IMR-90 (cell line): ENCODE measurements around the gene DVL2. TPM values are rescaled to one million over a fixed set of nuclear protein-coding genes. Genes with fewer than 3 reads are reported as not detected.

Experiments used
- ATAC-seq: fragments of 200-7000 bp; cut with Tn5 transposase; 2 replicates; pipeline ENCODE4 v1.9.1; 2020; ENCODE audit warnings: low read depth, mild to moderate bottlenecking, moderate library complexity
- BruUV-seq: library from RNA; stranded (reverse); fragments of 400-500 nt; replicated peaks from 2 replicates; lab custom pipeline; 2021; lab: Mats Ljungman, UMichigan
- CTCF ChIA-PET: fragments of 300-600 bp; formaldehyde crosslinking; extraction: SDS; loops from one replicate; lab custom pipeline; 2021; ENCODE audit warnings: antibody characterized with exemption; lab: Yijun Ruan, JAX
- POLR2A ChIA-PET: fragments of 300-600 bp; sonication (Branson Sonifier 250); formaldehyde crosslinking; loops from one replicate; lab custom pipeline; 2022; ENCODE audit warnings: antibody characterized with exemption; ENCODE audit not compliant: unreplicated experiment; lab: Charles Lee
- DNase-seq: peaks from one replicate; pipeline ENCODE4 v3.0.0; 2013
- H2AFZ ChIP-seq: replicated peaks from 2 replicates; pipeline ENCODE3; 2013; ENCODE audit warnings: low read length, mild to moderate bottlenecking; ENCODE audit not compliant: poor library complexity
- H2AK5ac ChIP-seq: 2 replicates; pipeline ENCODE4 v1.6.1; 2013; ENCODE audit warnings: low read depth, low read length, inconsistent platforms
- H2AK9ac ChIP-seq: replicated peaks from 2 replicates; pipeline ENCODE3; 2013; ENCODE audit warnings: mild to moderate bottlenecking, low read depth, low read length, moderate library complexity; ENCODE audit not compliant: poor library complexity
- H2BK120ac ChIP-seq: 2 replicates; pipeline ENCODE4 v1.6.1; 2013; ENCODE audit warnings: low read depth, low read length, inconsistent platforms
- H2BK15ac ChIP-seq: 3 replicates; pipeline ENCODE4 v1.6.1; 2013; ENCODE audit warnings: low read depth, low read length, inconsistent platforms
- H2BK20ac ChIP-seq: 2 replicates; pipeline ENCODE4 v1.6.1; 2013; ENCODE audit warnings: low read depth, mild to moderate bottlenecking, inconsistent platforms, low read length, moderate library complexity
- H2BK5ac ChIP-seq: 2 replicates; pipeline ENCODE4 v1.6.1; 2013; ENCODE audit warnings: mild to moderate bottlenecking, low read depth, low read length, inconsistent platforms; ENCODE audit not compliant: poor library complexity, severe bottlenecking
- H3K14ac ChIP-seq: replicated peaks from 2 replicates; pipeline ENCODE4 v1.6.1; 2013; ENCODE audit warnings: low read depth, low read length, inconsistent platforms
- H3K18ac ChIP-seq: 2 replicates; pipeline ENCODE4 v1.6.1; 2013; ENCODE audit warnings: low read depth, low read length, control low read depth
- H3K23ac ChIP-seq: 2 replicates; pipeline ENCODE4 v1.6.1; 2013; ENCODE audit warnings: low read depth, low read length, inconsistent platforms
- H3K27ac ChIP-seq: 2 replicates; pipeline ENCODE4 v1.5.1; 2013; ENCODE audit warnings: mild to moderate bottlenecking, control low read depth, low read length; ENCODE audit not compliant: insufficient read depth
- H3K27me3 ChIP-seq: 2 replicates; pipeline ENCODE4 v1.6.1; 2013; ENCODE audit warnings: low read length; ENCODE audit not compliant: control insufficient read depth, insufficient read depth
- H3K36me3 ChIP-seq: 2 replicates; pipeline ENCODE4 v1.6.1; 2013; ENCODE audit warnings: low read length, mixed read lengths; ENCODE audit not compliant: control insufficient read depth, insufficient read depth
- H3K4ac ChIP-seq: 2 replicates; pipeline ENCODE4 v1.6.1; 2013; ENCODE audit warnings: low read depth, low read length, inconsistent platforms
- H3K4me1 ChIP-seq: 2 replicates; pipeline ENCODE4 v1.6.1; 2013; ENCODE audit warnings: low read length, mixed read lengths; ENCODE audit not compliant: control insufficient read depth, insufficient read depth
- H3K4me2 ChIP-seq: 2 replicates; pipeline ENCODE4 v1.6.1; 2013; ENCODE audit warnings: low read depth, mild to moderate bottlenecking, control low read depth, low read length, moderate library complexity
- H3K4me3 ChIP-seq: 2 replicates; pipeline ENCODE4 v1.5.1; 2013; ENCODE audit warnings: low read depth, mild to moderate bottlenecking, control low read depth, low read length, moderate library complexity; ENCODE audit not compliant: insufficient read depth
- H3K56ac ChIP-seq: 2 replicates; pipeline ENCODE4 v1.6.1; 2013; ENCODE audit warnings: low read length, inconsistent platforms; ENCODE audit not compliant: insufficient read depth; ENCODE audit errors: extremely low read depth
- H3K79me1 ChIP-seq, 2 experiments: 2 replicates each; pipeline ENCODE4 v1.6.1; 2013; ENCODE audit warnings: low read length in 2 of 2, inconsistent platforms in 1 of 2, low read depth in 1 of 2
- H3K9ac ChIP-seq: 2 replicates; pipeline ENCODE4 v1.6.1; 2013; ENCODE audit warnings: low read depth, low read length, control low read depth
- H3K9me1 ChIP-seq: 2 replicates; pipeline ENCODE4 v1.6.1; 2013; ENCODE audit warnings: low read length, inconsistent platforms; ENCODE audit not compliant: insufficient read depth
- H3K9me3 ChIP-seq: 2 replicates; pipeline ENCODE4 v1.6.1; 2013; ENCODE audit warnings: low read length; ENCODE audit not compliant: control insufficient read depth, insufficient read depth
- H4K20me1 ChIP-seq: 2 replicates; pipeline ENCODE4 v1.6.1; 2013; ENCODE audit warnings: low read length, inconsistent platforms; ENCODE audit not compliant: insufficient read depth
- H4K5ac ChIP-seq: 2 replicates; pipeline ENCODE4 v1.6.1; 2013; ENCODE audit warnings: mild to moderate bottlenecking, low read depth, low read length, control low read depth
- H4K8ac ChIP-seq, 2 experiments: 2 replicates each; pipeline ENCODE4 v1.6.1; 2013; ENCODE audit warnings: low read depth in 2 of 2, low read length in 2 of 2, control low read depth in 1 of 2, inconsistent platforms in 1 of 2
- H4K91ac ChIP-seq: 2 replicates; pipeline ENCODE4 v1.6.1; 2013; ENCODE audit warnings: low read depth, low read length, inconsistent platforms; ENCODE audit not compliant: insufficient read depth
- BHLHE40 ChIP-seq: fragments of 150-350 bp; IDR thresholded peaks from 2 replicates; pipeline ENCODE4 v1.6.1; 2016; ENCODE audit warnings: mild to moderate bottlenecking, low read depth, low read length
- CHD1 ChIP-seq: IDR thresholded peaks from 2 replicates; pipeline ENCODE4 v1.6.1; 2012; ENCODE audit warnings: low read depth, low read length, improper control_type of control experiment
- MAFK ChIP-seq: IDR thresholded peaks from 2 replicates; pipeline ENCODE4 v1.6.1; 2012; ENCODE audit warnings: low read depth, low read length, improper control_type of control experiment
- MAZ ChIP-seq: IDR thresholded peaks from 2 replicates; pipeline ENCODE4 v1.6.1; 2012; ENCODE audit warnings: low read depth, mild to moderate bottlenecking, low read length, improper control_type of control experiment, moderate library complexity, borderline replicate concordance
- POLR2A ChIP-seq: IDR thresholded peaks from 2 replicates; pipeline ENCODE4 v1.6.1; 2012; ENCODE audit warnings: mild to moderate bottlenecking, low read depth, low read length
- RAD21 ChIP-seq: IDR thresholded peaks from 2 replicates; pipeline ENCODE4 v1.6.1; 2012; ENCODE audit warnings: low read length, improper control_type of control experiment
- RCOR1 ChIP-seq: IDR thresholded peaks from 2 replicates; pipeline ENCODE4 v1.6.1; 2012; ENCODE audit warnings: mild to moderate bottlenecking, low read length, improper control_type of control experiment; ENCODE audit not compliant: insufficient replicate concordance
- SMC3 ChIP-seq: fragments of 150-350 bp; IDR thresholded peaks from 2 replicates; pipeline ENCODE4 v1.6.1; 2016; ENCODE audit warnings: low read depth, mild to moderate bottlenecking, antibody characterized with exemption, low read length, moderate library complexity
- WGBS, 2 experiments: methylation state at CpG; one replicate each; pipeline versions ENCODE4 v1.1.5 to v1.1.7; 2013; ENCODE audit warnings: missing lambda C conversion rate in 2 of 2; ENCODE audit not compliant: insufficient read length in 1 of 2; ENCODE audit errors: extremely low coverage in 2 of 2; 5-methylcytosine and 5-hydroxymethylcytosine counted together
- dilution Hi-C: fragments of 300-500 bp; cut with HindIII; formaldehyde crosslinking; loops from one replicate; pipeline ENCODE4 v1.14.3; 2018; ENCODE audit warnings: low sequenced_read_pairs; ENCODE audit not compliant: unreplicated experiment
- in situ Hi-C: fragments of 300-500 bp; cut with MboI; formaldehyde crosslinking; loops from 3 replicates; pipeline ENCODE4 v1.14.3; 2019; ENCODE audit warnings: low sequenced_read_pairs, inconsistent platforms, mixed read lengths
- intact Hi-C: fragments of 100-400 bp; cut with micrococcal nuclease; formaldehyde crosslinking; loops from 2 replicates; pipeline ENCODE4 v1.10.0; 2022
- polyA plus RNA-seq, 3 experiments: library from polyadenylated mRNA; depleted of rRNA; stranded (reverse); fragments of >200 nt; gene quantifications; 2 replicates each; pipeline ENCODE4 v1.2.3, GENCODE V29; 2012; ENCODE audit warnings: low replicate concordance in 1 of 3
- total RNA-seq: library from RNA; depleted of rRNA; stranded (reverse); fragments of >200 nt; gene quantifications from 2 replicates; pipeline ENCODE4 v1.2.3, GENCODE V29; 2012
- TF ChIP-seq, protein P1 (sequence below): conservative IDR thresholded peaks from 2 replicates; pipeline ENCODE4 v1.5.1; 2012; ENCODE audit warnings: mild to moderate bottlenecking, low read depth, low read length, improper control_type of control experiment

The DVL2 gene
- total and polyA plus RNA-seq, 2 of the 4 experiments (the other 2 are of a cell fraction), result 11.8 to 21.3 TPM

- peaks cover 17% of the 10 kb centered on the region; the same call in 1 of the 2 replicates for H3K9me1 ChIP-seq
- peaks cover 19% of the 10 kb centered on the region for H3K4me1 ChIP-seq
- peak overlapping the region; percentile 95 for H2AFZ ChIP-seq
- H3K56ac ChIP-seq, result peak overlapping the region; percentile 83
- 47% methylated on average over 4 of the region's 11 CpGs; no CpG with 5 or more reads in 1 of the 2 experiments for WGBS, 2 experiments
- H4K5ac ChIP-seq, result no peak overlapping the region
- TF ChIP-seq SMC3 (peak; percentile 42), POLR2A (peak; percentile 15), MAZ (peak; percentile 50; the same call in 1 of the 2 replicates), BHLHE40 (no peak), MAFK (peak; percentile 58), RCOR1 (no peak), RAD21 (peak; percentile 61), CHD1 (no peak)
- TF ChIP-seq, protein P1, sequence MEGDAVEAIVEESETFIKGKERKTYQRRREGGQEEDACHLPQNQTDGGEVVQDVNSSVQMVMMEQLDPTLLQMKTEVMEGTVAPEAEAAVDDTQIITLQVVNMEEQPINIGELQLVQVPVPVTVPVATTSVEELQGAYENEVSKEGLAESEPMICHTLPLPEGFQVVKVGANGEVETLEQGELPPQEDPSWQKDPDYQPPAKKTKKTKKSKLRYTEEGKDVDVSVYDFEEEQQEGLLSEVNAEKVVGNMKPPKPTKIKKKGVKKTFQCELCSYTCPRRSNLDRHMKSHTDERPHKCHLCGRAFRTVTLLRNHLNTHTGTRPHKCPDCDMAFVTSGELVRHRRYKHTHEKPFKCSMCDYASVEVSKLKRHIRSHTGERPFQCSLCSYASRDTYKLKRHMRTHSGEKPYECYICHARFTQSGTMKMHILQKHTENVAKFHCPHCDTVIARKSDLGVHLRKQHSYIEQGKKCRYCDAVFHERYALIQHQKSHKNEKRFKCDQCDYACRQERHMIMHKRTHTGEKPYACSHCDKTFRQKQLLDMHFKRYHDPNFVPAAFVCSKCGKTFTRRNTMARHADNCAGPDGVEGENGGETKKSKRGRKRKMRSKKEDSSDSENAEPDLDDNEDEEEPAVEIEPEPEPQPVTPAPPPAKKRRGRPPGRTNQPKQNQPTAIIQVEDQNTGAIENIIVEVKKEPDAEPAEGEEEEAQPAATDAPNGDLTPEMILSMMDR, result peak; percentile 55
- H3K36me3 ChIP-seq, result peaks cover 45% of the 10 kb centered on the region
- peak overlapping the region; percentile 87 for H2AK5ac ChIP-seq
- peak overlapping the region; percentile 73 for H3K27ac ChIP-seq
- H2BK120ac ChIP-seq, result peak overlapping the region; percentile 22; the same call in 1 of the 2 replicates
- in situ Hi-C loops, result no loop called here
- no TSS peak for BruUV-seq
- ChIA-PET CTCF (interaction anchor here (0.6 to 1.0 kb wide), 4 partner anchors 11 to 130 kb away, joined by 3 to 5 read pairs (median 4); partner anchors contain the start of gene PHF23), POLR2A (interaction anchor here (1.4 to 1.5 kb wide), 2 partner anchors 14 to 22 kb away, joined by 3 to 4 read pairs; partner anchors contain the start of genes DVL2 and GABARAP)
- H3K9me3 ChIP-seq, result no peaks in the 10 kb centered on the region
- H2BK20ac ChIP-seq, result no peak overlapping the region
- peak overlapping the region; percentile 86 for H3K23ac ChIP-seq
- peak overlapping the region; percentile 66 for H3K4me3 ChIP-seq
- H2BK15ac ChIP-seq, result no peak overlapping the region
- H2AK9ac ChIP-seq, result peak overlapping the region; percentile 93
- ATAC-seq (peak; percentile 6), DNase-seq (peak; percentile 63)
- peak overlapping the region in 1 of 2 experiments; percentile 53; a peak in 3 of 4 replicates for H4K8ac ChIP-seq
- H4K91ac ChIP-seq, result peak overlapping the region; percentile 43
- H4K20me1 ChIP-seq, result peaks cover 42% of the 10 kb centered on the region
- peak overlapping the region; percentile 83 for H2BK5ac ChIP-seq
- intact Hi-C loops, result loop anchor here (2.0 kb wide), 1 partner anchor 14 kb away; the partner anchor contains the start of gene DVL2
- no peaks in the 10 kb centered on the region for H3K27me3 ChIP-seq
- H3K9ac ChIP-seq, result peak overlapping the region; percentile 72
- H3K4me2 ChIP-seq, result peak overlapping the region; percentile 81
- dilution Hi-C loops, result no loop called here
- peak overlapping the region; percentile 74 for H3K14ac ChIP-seq
- H3K79me1 ChIP-seq, result peaks cover 12 to 75% of the 10 kb centered on the region in 2 experiments
- H3K18ac ChIP-seq, result no peak overlapping the region
- peak overlapping the region; percentile 88 for H3K4ac ChIP-seq
These were observed 13.6 kb downstream of the DVL2 start for GRCh38 chr17:7220593-7221277.
